Measurements from ENCODE around the gene SMIM36. TPM values are rescaled to one million over a fixed set of nuclear protein-coding genes. Genes with fewer than 3 reads are reported as not detected.
"Not testable (repeated sequence)": the region's sequence is repeated elsewhere in the genome, so short reads cannot be mapped to it uniquely, and the experiment has no call there.

The SMIM36 gene
- total RNA-seq, 2 donors from 2014 or later: not detected

- H3K36me3 ChIP-seq: no peaks in the 10 kb centered on the region
- no peak overlapping the region for H3K27ac ChIP-seq
- no peak for TF ChIP-seq CTCF (IDR thresholded peaks at IDR 0.05)
- H3K4me3 ChIP-seq: no peak overlapping the region
- no peaks in the 10 kb centered on the region for H3K9me3 ChIP-seq
- no peak for DNase-seq (ENCODE audit: low spot score)
- H3K27me3 ChIP-seq: no peaks in the 10 kb centered on the region
- no peaks in the 10 kb centered on the region for H3K4me1 ChIP-seq
Measured at GRCh38 chr17:55466671-55467070, 44.6 kb downstream of the SMIM36 start.

GRCh38 chr17:55465771-55466170, 45.5 kb downstream of the SMIM36 start:
- H3K27me3 ChIP-seq; H3K4me1 ChIP-seq; DNase-seq (ENCODE audit: low spot score); H3K27ac ChIP-seq; H3K36me3 ChIP-seq; H3K4me3 ChIP-seq; H3K9me3 ChIP-seq: not testable (repeated sequence)

GRCh38 chr17:55463600-55463999, 47.7 kb downstream of the SMIM36 start:
- no peaks in the 10 kb centered on the region for H3K4me1 ChIP-seq
- no peaks in the 10 kb centered on the region for H3K27me3 ChIP-seq
- no peak overlapping the region for H3K27ac ChIP-seq
- H3K4me3 ChIP-seq: no peak overlapping the region
- H3K9me3 ChIP-seq: no peaks in the 10 kb centered on the region
- no peak for DNase-seq (ENCODE audit: low spot score)
- TF ChIP-seq CTCF (IDR thresholded peaks at IDR 0.05): no peak
- no peaks in the 10 kb centered on the region for H3K36me3 ChIP-seq

- H3K27me3 ChIP-seq: no peaks in the 10 kb centered on the region
- no peak overlapping the region for H3K27ac ChIP-seq
- H3K4me3 ChIP-seq: no peak overlapping the region
- no peaks in the 10 kb centered on the region for H3K36me3 ChIP-seq
- H3K4me1 ChIP-seq: no peaks in the 10 kb centered on the region
- no peak for DNase-seq (ENCODE audit: low spot score)
- no peaks in the 10 kb centered on the region for H3K9me3 ChIP-seq
- TF ChIP-seq CTCF (IDR thresholded peaks at IDR 0.05): no peak
Measured at GRCh38 chr17:55462711-55463110, 48.5 kb downstream of the SMIM36 start.

- Histone ChIP-seq H3K27me3 (no peaks in the 10 kb centered on the region), H3K4me1 (no peaks in the 10 kb centered on the region), H3K9me3 (no peaks in the 10 kb centered on the region), H3K27ac (no peak overlapping the region), H3K4me3 (no peak overlapping the region), H3K36me3 (no peaks in the 10 kb centered on the region)
- TF ChIP-seq CTCF (IDR thresholded peaks at IDR 0.05): no peak
- no peak for DNase-seq (ENCODE audit: low spot score)
Measured at GRCh38 chr17:55462234-55462633, 49.0 kb downstream of the SMIM36 start.

GRCh38 chr17:55458978-55459377, 52.3 kb downstream of the SMIM36 start:
- Histone ChIP-seq H3K36me3 (no peaks in the 10 kb centered on the region), H3K9me3 (no peaks in the 10 kb centered on the region), H3K27ac (no peak overlapping the region), H3K4me1 (no peaks in the 10 kb centered on the region), H3K27me3 (no peaks in the 10 kb centered on the region), H3K4me3 (no peak overlapping the region)
- DNase-seq (ENCODE audit: low spot score): no peak
- TF ChIP-seq CTCF (IDR thresholded peaks at IDR 0.05): no peak
